Fibroblast of mammary gland (primary cell): ENCODE data around the gene DRAP1.

Experiments
- DNase-seq: peaks from one replicate; pipeline ENCODE4 v3.0.0-alpha.2; 2010; ENCODE audit warnings: low read depth
- H3K4me3 ChIP-seq: 2 replicates; pipeline ENCODE4 v1.5.1; 2011; ENCODE audit warnings: low read depth, mild to moderate bottlenecking, low read length, moderate library complexity; ENCODE audit not compliant: control insufficient read depth
- TF ChIP-seq, protein P1 (sequence below): conservative IDR thresholded peaks from 2 replicates; pipeline ENCODE4 v1.5.1; 2011; ENCODE audit warnings: low read depth, low read length, inconsistent platforms; ENCODE audit not compliant: control insufficient read depth, insufficient read depth

The DRAP1 gene

DNA sequence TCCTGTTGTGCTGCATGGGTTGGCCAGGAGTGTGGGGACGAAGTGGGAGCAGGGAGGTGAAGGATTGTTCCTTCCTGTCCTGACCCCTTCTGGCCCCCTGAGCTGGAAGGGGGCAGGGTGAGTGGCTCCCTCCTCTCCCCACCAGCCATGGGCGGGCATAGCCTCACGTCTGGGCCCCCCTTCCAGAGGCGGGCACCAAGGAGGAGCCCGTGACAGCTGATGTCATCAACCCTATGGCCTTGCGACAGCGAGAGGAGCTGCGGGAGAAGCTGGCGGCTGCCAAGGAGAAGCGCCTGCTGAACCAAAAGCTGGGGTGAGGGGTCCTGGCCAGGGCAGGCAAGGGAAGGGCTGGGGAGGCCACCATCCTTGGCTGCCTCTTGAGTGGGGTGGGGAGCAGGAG is 45.7 kb downstream of the DRAP1 start:
- H3K4me3 ChIP-seq: no peak overlapping the region
- no peak for DNase-seq
- TF ChIP-seq, protein P1, sequence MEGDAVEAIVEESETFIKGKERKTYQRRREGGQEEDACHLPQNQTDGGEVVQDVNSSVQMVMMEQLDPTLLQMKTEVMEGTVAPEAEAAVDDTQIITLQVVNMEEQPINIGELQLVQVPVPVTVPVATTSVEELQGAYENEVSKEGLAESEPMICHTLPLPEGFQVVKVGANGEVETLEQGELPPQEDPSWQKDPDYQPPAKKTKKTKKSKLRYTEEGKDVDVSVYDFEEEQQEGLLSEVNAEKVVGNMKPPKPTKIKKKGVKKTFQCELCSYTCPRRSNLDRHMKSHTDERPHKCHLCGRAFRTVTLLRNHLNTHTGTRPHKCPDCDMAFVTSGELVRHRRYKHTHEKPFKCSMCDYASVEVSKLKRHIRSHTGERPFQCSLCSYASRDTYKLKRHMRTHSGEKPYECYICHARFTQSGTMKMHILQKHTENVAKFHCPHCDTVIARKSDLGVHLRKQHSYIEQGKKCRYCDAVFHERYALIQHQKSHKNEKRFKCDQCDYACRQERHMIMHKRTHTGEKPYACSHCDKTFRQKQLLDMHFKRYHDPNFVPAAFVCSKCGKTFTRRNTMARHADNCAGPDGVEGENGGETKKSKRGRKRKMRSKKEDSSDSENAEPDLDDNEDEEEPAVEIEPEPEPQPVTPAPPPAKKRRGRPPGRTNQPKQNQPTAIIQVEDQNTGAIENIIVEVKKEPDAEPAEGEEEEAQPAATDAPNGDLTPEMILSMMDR: no peak

DNA sequence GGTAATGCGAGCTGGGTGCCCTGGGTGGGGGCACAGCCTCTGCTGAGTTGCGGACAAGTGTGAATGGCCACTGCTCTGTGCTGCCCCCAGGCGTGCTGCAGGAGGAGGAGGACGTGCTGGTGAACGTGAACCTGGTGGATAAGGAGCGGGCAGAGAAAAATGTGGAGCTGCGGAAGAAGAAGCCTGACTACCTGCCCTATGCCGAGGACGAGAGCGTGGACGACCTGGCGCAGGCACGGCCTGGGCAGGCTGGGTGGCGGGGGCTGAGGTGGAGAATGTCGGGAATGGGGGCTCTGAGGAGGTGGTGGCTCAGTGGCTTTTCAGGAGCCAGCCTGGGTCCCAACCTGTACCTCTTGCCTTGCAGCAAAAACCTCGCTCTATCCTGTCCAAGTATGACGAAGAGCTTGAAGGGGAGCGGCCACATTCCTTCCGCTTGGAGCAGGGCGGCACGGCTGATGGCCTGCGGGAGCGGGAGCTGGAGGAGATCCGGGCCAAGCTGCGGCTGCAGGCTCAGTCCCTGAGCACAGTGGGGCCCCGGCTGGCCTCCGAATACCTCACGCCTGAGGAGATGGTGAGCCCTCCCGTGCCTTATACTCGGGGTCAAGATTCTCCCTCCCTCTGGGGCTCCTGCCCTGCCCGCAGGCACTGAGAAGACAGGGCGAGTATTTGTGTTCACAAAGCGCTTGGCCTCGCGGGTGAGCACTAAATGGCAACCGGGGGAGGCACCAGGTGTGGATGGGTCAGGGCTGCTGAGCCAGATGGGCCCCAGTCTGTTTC is 46.9 kb downstream of the DRAP1 start:
- DNase-seq: no peak
- H3K4me3 ChIP-seq: no peak overlapping the region
- TF ChIP-seq, protein P1: no peak

DNA sequence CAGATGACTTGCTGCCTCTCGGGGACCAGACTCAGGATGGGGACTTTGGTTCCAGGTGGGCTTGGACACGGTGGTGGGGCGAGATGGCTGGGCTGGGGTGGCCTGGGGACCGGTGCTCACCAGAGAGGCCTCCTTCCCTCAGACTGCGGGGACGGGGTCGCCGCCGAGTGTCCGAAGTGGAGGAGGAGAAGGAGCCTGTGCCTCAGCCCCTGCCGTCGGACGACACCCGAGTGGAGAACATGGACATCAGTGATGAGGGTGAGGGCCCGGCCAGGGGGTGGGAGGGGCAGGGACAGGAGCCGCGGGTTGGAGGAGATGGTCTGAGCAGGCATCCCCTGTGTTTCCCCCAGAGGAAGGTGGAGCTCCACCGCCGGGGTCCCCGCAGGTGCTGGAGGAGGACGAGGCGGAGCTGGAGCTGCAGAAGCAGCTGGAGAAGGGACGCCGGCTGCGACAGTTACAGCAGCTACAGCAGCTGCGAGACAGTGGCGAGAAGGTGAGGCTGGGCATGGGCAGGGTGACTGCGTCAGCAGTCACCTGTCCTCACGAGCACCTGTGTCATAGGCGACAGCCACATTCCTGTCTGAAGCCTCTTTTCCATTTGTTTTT is 48.2 kb downstream of the DRAP1 start:
- no peak for DNase-seq

GRCh38 chr11:65968600-65969482 is 49.6 kb downstream of the DRAP1 start:
- TF ChIP-seq, protein P1: no peak
- peak; percentile 28 for DNase-seq
- H3K4me3 ChIP-seq: no peak overlapping the region

More for the DNA sequence above, 48.2 kb downstream of the DRAP1 start:
- H3K4me3 ChIP-seq: no peak overlapping the region
- TF ChIP-seq, protein P1: no peak
